H1 (cell line): ENCODE data around the gene MRPS25. TPM values are rescaled to one million over a fixed set of nuclear protein-coding genes. Genes with fewer than 3 reads are reported as not detected.
A peak's percentile ranks its signal among the peaks of the same experiment; 100 is the strongest.

Experiments
- CTCF ChIA-PET: fragments of 300-600 bp; sonication (Branson Sonifier 250); formaldehyde crosslinking; loops from one replicate; lab custom pipeline; 2021; ENCODE audit not compliant: partially characterized antibody; lab: Charles Lee
- POLR2A ChIA-PET: fragments of 300-600 bp; sonication (Branson Sonifier 250); formaldehyde crosslinking; loops from one replicate; lab custom pipeline; 2021; ENCODE audit warnings: inconsistent platforms; ENCODE audit not compliant: partially characterized antibody; lab: Charles Lee
- DNase-seq, 2 experiments: peaks; one replicate each; pipeline versions ENCODE4 v3.0.0 to v3.0.0-alpha.2; 2010 to 2022; ENCODE audit warnings: low spot score in 2 of 2, low read depth in 1 of 2, mixed read lengths in 1 of 2
- FAIRE-seq: peaks from 2 replicates; lab custom pipeline; 2011; peaks lifted over from hg19 to GRCh38; lab: Jason Lieb, UNC
- H2AFZ ChIP-seq: 2 replicates; pipeline ENCODE4 v1.8.1; 2012; ENCODE audit warnings: low read length, inconsistent platforms
- H2AK5ac ChIP-seq: 2 replicates; pipeline ENCODE4 v1.6.1; 2013; ENCODE audit warnings: low read depth, low read length
- H2BK120ac ChIP-seq: replicated peaks from 2 replicates; pipeline ENCODE3; 2013; ENCODE audit warnings: low read depth, low read length, inconsistent platforms
- H2BK12ac ChIP-seq: 2 replicates; pipeline ENCODE4 v1.6.1; 2013; ENCODE audit warnings: low read depth, low read length
- H2BK15ac ChIP-seq: 2 replicates; pipeline ENCODE4 v1.6.1; 2013; ENCODE audit warnings: low read length
- H2BK20ac ChIP-seq: 2 replicates; pipeline ENCODE4 v1.6.1; 2013; ENCODE audit warnings: low read length
- H2BK5ac ChIP-seq: 2 replicates; pipeline ENCODE4 v1.6.1; 2013; ENCODE audit warnings: low read depth, low read length
- H3K14ac ChIP-seq: 2 replicates; pipeline ENCODE4 v1.6.1; 2013; ENCODE audit warnings: inconsistent platforms; ENCODE audit not compliant: insufficient read length
- H3K18ac ChIP-seq: 2 replicates; pipeline ENCODE4 v1.6.1; 2013; ENCODE audit warnings: low read length; ENCODE audit errors: extremely low read depth
- H3K23ac ChIP-seq: 2 replicates; pipeline ENCODE4 v1.6.1; 2013; ENCODE audit warnings: inconsistent platforms; ENCODE audit not compliant: insufficient read length
- H3K23me2 ChIP-seq: 2 replicates; pipeline ENCODE4 v1.6.1; 2013; ENCODE audit warnings: low read depth, low read length
- H3K27ac ChIP-seq: 2 replicates; pipeline ENCODE4 v1.6.1; 2011; ENCODE audit warnings: low read depth, low read length, inconsistent platforms
- H3K27me3 ChIP-seq, 4 experiments: replicated peaks in 1 of 4; 1 replicate in 1 of 4; 2 replicates in 3 of 4; pipeline versions ENCODE4 v1.6.1 to v1.8.1; 2011 to 2013; ENCODE audit warnings: low read length in 3 of 4, mild to moderate bottlenecking in 3 of 4, inconsistent platforms in 2 of 4, mixed read lengths in 2 of 4, moderate library complexity in 1 of 4; ENCODE audit not compliant: control insufficient read depth in 3 of 4, insufficient read depth in 3 of 4; ENCODE audit errors: extremely low read depth in 1 of 4
- H3K36me3 ChIP-seq, 4 experiments: 2 replicates each; pipeline versions ENCODE4 v1.6.1 to v1.8.1; 2011 to 2013; ENCODE audit warnings: mild to moderate bottlenecking in 4 of 4, low read length in 3 of 4, moderate library complexity in 2 of 4, control low read depth in 1 of 4, inconsistent platforms in 1 of 4; ENCODE audit not compliant: insufficient read depth in 4 of 4, control insufficient read depth in 2 of 4
- H3K4ac ChIP-seq: replicated peaks from 2 replicates; pipeline ENCODE3; 2013; ENCODE audit warnings: low read length, low read depth, mixed read lengths, inconsistent platforms; ENCODE audit not compliant: insufficient read length
- H3K4me1 ChIP-seq, 4 experiments: replicated peaks in 1 of 4; 1 replicate in 1 of 4; 2 replicates in 3 of 4; pipeline versions ENCODE4 v1.6.1 to v1.8.1; 2011 to 2013; ENCODE audit warnings: low read length in 3 of 4, inconsistent platforms in 2 of 4, mixed read lengths in 1 of 4; ENCODE audit not compliant: insufficient read depth in 4 of 4, control insufficient read depth in 3 of 4
- H3K4me2 ChIP-seq, 2 experiments: 2 replicates each; pipeline versions ENCODE4 v1.6.1 to v1.8.1; 2011 to 2013; ENCODE audit warnings: low read depth in 2 of 2, low read length in 2 of 2, control low read depth in 1 of 2, inconsistent platforms in 1 of 2, mild to moderate bottlenecking in 1 of 2; ENCODE audit not compliant: insufficient read depth in 1 of 2
- H3K4me3 ChIP-seq, 4 experiments: fragments of 200-600, 300-600 bp in 1 of 4; sonication (generic), shearing (Covaris generic), sonication (Bioruptor Twin) in 1 of 4; 2 replicates each; pipeline versions ENCODE4 v1.5.1 to v1.8.1; 2011 to 2016; ENCODE audit warnings: low read length in 4 of 4, low read depth in 3 of 4, control low read depth in 2 of 4, inconsistent platforms in 2 of 4, mild to moderate bottlenecking in 2 of 4, mixed read lengths in 1 of 4, moderate library complexity in 1 of 4; ENCODE audit not compliant: insufficient read depth in 2 of 4; ENCODE audit errors: extremely low read depth in 1 of 4
- H3K56ac ChIP-seq: replicated peaks from 2 replicates; pipeline ENCODE3; 2013; ENCODE audit warnings: low read depth, mild to moderate bottlenecking, mixed read lengths, low read length, inconsistent platforms; ENCODE audit not compliant: insufficient read length
- H3K79me1 ChIP-seq: 2 replicates; pipeline ENCODE4 v1.6.1; 2013; ENCODE audit warnings: low read depth, low read length, control low read depth
- H3K79me2 ChIP-seq, 2 experiments: 2 replicates each; pipeline versions ENCODE4 v1.6.1 to v1.8.1; 2012 to 2013; ENCODE audit warnings: low read length in 2 of 2, mild to moderate bottlenecking in 2 of 2, inconsistent platforms in 1 of 2; ENCODE audit not compliant: insufficient read depth in 2 of 2, control insufficient read depth in 1 of 2
- H3K9ac ChIP-seq, 4 experiments: replicated peaks in 1 of 4; 1 replicate in 1 of 4; 2 replicates in 3 of 4; pipeline versions ENCODE4 v1.6.1 to v1.8.1; 2011 to 2013; ENCODE audit warnings: low read depth in 3 of 4, low read length in 3 of 4, control low read depth in 2 of 4, mild to moderate bottlenecking in 2 of 4, moderate library complexity in 2 of 4, inconsistent platforms in 1 of 4; ENCODE audit errors: extremely low read depth in 1 of 4
- H3K9me3 ChIP-seq, 2 experiments: 2 replicates each; pipeline versions ENCODE4 v1.6.1 to v1.8.1; 2012 to 2013; ENCODE audit warnings: mild to moderate bottlenecking in 2 of 2, moderate library complexity in 2 of 2, control low read depth in 1 of 2, inconsistent platforms in 1 of 2, low read depth in 1 of 2, low read length in 1 of 2, mixed read lengths in 1 of 2; ENCODE audit not compliant: insufficient read depth in 2 of 2
- H4K20me1 ChIP-seq, 2 experiments: replicated peaks in 1 of 2; 2 replicates each; pipeline versions ENCODE3 to v1.8.1; 2011 to 2013; ENCODE audit warnings: inconsistent platforms in 2 of 2, low read length in 2 of 2, mild to moderate bottlenecking in 1 of 2; ENCODE audit not compliant: insufficient read depth in 2 of 2, control insufficient read depth in 1 of 2
- H4K5ac ChIP-seq: 2 replicates; pipeline ENCODE4 v1.6.1; 2013; ENCODE audit warnings: low read length, low read depth, mixed read lengths, inconsistent platforms; ENCODE audit not compliant: insufficient read length
- H4K8ac ChIP-seq: 2 replicates; pipeline ENCODE4 v1.8.0; 2013; ENCODE audit warnings: mild to moderate bottlenecking, moderate library complexity, low read length, inconsistent platforms; ENCODE audit not compliant: insufficient read depth; ENCODE audit errors: extremely low read depth
- H4K91ac ChIP-seq: replicated peaks from 2 replicates; pipeline ENCODE3; 2013; ENCODE audit warnings: low read length, mixed read lengths, inconsistent platforms; ENCODE audit not compliant: insufficient read length
- BCL11A ChIP-seq, 2 experiments: IDR thresholded peaks; one replicate each; pipeline ENCODE4 v1.6.1; 2011; ENCODE audit warnings: low read depth in 2 of 2, low read length in 2 of 2, mild to moderate bottlenecking in 2 of 2
- BRCA1 ChIP-seq: IDR thresholded peaks from 2 replicates; pipeline ENCODE4 v1.6.1; 2012; ENCODE audit warnings: low read depth, low read length, improper control_type of control experiment
- CBX5 ChIP-seq: fragments of 300-800, 300-1000 bp; sonication (generic); IDR thresholded peaks from 2 replicates; pipeline ENCODE4 v1.7.1; 2016; ENCODE audit warnings: antibody characterized with exemption, low read length, low read depth
- CHD2 ChIP-seq: IDR thresholded peaks from 2 replicates; pipeline ENCODE4 v1.6.1; 2012; ENCODE audit warnings: low read length, improper control_type of control experiment
- JUN ChIP-seq: IDR thresholded peaks from 2 replicates; pipeline ENCODE4 v1.6.1; 2011; ENCODE audit warnings: low read depth, mild to moderate bottlenecking, improper control_type of control experiment, low read length
- KDM1A ChIP-seq: fragments of 200-600, 300-600 bp; sonication (generic); IDR thresholded peaks from 2 replicates; pipeline ENCODE4 v1.7.1; 2016; ENCODE audit warnings: mild to moderate bottlenecking, low read length, borderline replicate concordance
- NANOG ChIP-seq: IDR thresholded peaks from 2 replicates; pipeline ENCODE4 v1.6.1; 2011; ENCODE audit warnings: low read length, low read depth, mild to moderate bottlenecking, inconsistent platforms; ENCODE audit not compliant: insufficient read depth, poor library complexity, severe bottlenecking
- NRF1 ChIP-seq: IDR thresholded peaks from 2 replicates; pipeline ENCODE4 v1.6.1; 2011; ENCODE audit warnings: mild to moderate bottlenecking, low read depth, low read length, improper control_type of control experiment
- POLR2A ChIP-seq, 2 experiments: IDR thresholded peaks; 1 replicate in 1 of 2; 2 replicates in 1 of 2; pipeline ENCODE4 v1.6.1; 2011; ENCODE audit warnings: low read depth in 2 of 2, low read length in 2 of 2, mild to moderate bottlenecking in 2 of 2; ENCODE audit errors: control extremely low read depth in 1 of 2
- POLR2AphosphoS5 ChIP-seq: IDR thresholded peaks from 2 replicates; pipeline ENCODE4 v1.6.1; 2011; ENCODE audit warnings: low read depth, low read length
- RXRA ChIP-seq: IDR thresholded peaks from 2 replicates; pipeline ENCODE4 v1.6.1; 2011; ENCODE audit warnings: low read depth, mild to moderate bottlenecking, low read length, moderate library complexity; ENCODE audit not compliant: insufficient read depth
- SAP30 ChIP-seq: fragments of 300-600 bp; sonication (generic); IDR thresholded peaks from 2 replicates; pipeline ENCODE4 v1.7.1; 2012; ENCODE audit warnings: low read length, moderate library complexity, mild to moderate bottlenecking, inconsistent platforms; ENCODE audit not compliant: insufficient read depth, insufficient replicate concordance
- TCF12 ChIP-seq: IDR thresholded peaks from 2 replicates; pipeline ENCODE4 v1.6.1; 2011; ENCODE audit warnings: low read depth, mild to moderate bottlenecking, low read length
- WGBS, 2 experiments: shearing (Covaris generic) in 1 of 2; methylation state at CpG; one replicate each; pipeline versions ENCODE4 v1.1.6 to v1.1.7; 2013 to 2015; ENCODE audit warnings: low lambda C conversion rate in 2 of 2, mixed read lengths in 2 of 2, inconsistent platforms in 1 of 2, low coverage in 1 of 2, missing lambda C conversion rate in 1 of 2; ENCODE audit not compliant: insufficient replicate concordance in 2 of 2, insufficient coverage in 1 of 2, insufficient read length in 1 of 2; ENCODE audit errors: extremely low coverage in 1 of 2, missing lambda C conversion rate in 1 of 2; 5-methylcytosine and 5-hydroxymethylcytosine counted together
- polyA plus RNA-seq, 7 experiments: library from polyadenylated mRNA; depleted of rRNA in 3 of 7; stranded (reverse) in 5 of 7; unstranded in 2 of 7; fragments of >200 nt in 5 of 7; fragments of 200-250 nt in 2 of 7; gene quantifications; 1 replicate in 5 of 7; 2 replicates in 1 of 7; 4 replicates in 1 of 7; pipeline versions ENCODE4 v1.2.1 to v1.2.3, GENCODE V29; 2011 to 2013; ENCODE audit warnings: missing spikeins in 2 of 7, mixed read lengths in 2 of 7
- total RNA-seq: library from RNA; stranded (reverse); fragmentation: NEBNext Ultra II Directional; extraction: Animal tissue kit (Norgen Biotek cat#: 25700); gene quantifications from 2 replicates; pipeline ENCODE4 v1.2.1, GENCODE V29; 2021
- TF ChIP-seq, protein P1 (sequence below): IDR thresholded peaks from 2 replicates; pipeline ENCODE4 v1.6.1; 2012; ENCODE audit warnings: inconsistent platforms

Gene MRPS25
- total and polyA plus RNA-seq, 2 of the 8 experiments (the other 6 are each of a cell fraction or from before 2014, with no cell fraction given), result 23.0 to 56.5 TPM

DNA sequence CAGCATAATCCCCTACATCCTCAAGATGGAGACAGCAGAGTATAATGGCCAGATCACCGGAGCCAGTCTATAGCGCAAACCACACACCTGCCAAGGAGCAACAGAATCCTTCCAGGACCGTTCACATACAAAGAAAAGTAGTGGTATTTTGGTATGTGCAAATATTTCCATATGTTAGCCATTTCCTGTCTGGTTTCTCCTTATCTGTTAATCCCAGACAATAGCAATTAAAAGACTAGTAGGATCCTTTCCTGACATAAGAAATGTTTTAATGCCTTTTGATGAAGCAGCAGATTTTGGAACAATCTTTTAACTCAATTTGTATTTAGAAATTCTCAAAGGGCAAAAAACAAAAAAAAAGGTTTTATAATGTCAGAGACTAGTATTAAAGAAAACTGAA is 22.2 kb downstream of the MRPS25 start:
- Histone ChIP-seq H4K5ac (no peak overlapping the region), H2AFZ (no peak overlapping the region), H3K79me2 (no peaks in the 10 kb centered on the region), H2BK5ac (no peak overlapping the region), H3K23ac (no peak overlapping the region), H3K18ac (no peak overlapping the region), H3K36me3 (peaks cover 34 to 92% (median 76%) of the 10 kb centered on the region in 4 experiments), H3K27me3 (no peaks in the 10 kb centered on the region), H3K79me1 (no peaks in the 10 kb centered on the region), H2BK12ac (no peak overlapping the region), H4K91ac (no peak overlapping the region), H3K4ac (no peak overlapping the region), H3K9ac (no peak overlapping the region), H3K56ac (no peak overlapping the region), H3K4me3 (no peak overlapping the region), H3K4me2 (no peak overlapping the region), H2BK15ac (no peak overlapping the region), H3K14ac (no peak overlapping the region), H2AK5ac (no peak overlapping the region), H3K27ac (no peak overlapping the region), H3K9me3 (no peaks in the 10 kb centered on the region), H4K20me1 (peaks cover 2 to 8% of the 10 kb centered on the region in 2 experiments), H4K8ac (peak overlapping the region; percentile 51; the same call in 1 of the 2 replicates), H3K4me1 (no peaks in the 10 kb centered on the region), H3K23me2 (no peaks in the 10 kb centered on the region), H2BK20ac (no peak overlapping the region), H2BK120ac (no peak overlapping the region)
- FAIRE-seq (no peak), DNase-seq (no peak)
- ChIA-PET CTCF (interaction anchor here (0.7 kb wide), 1 partner anchor 19 kb away, joined by 3 read pairs; no protein-coding TSS in a partner anchor), POLR2A (no interaction called here)
- 89% methylated on average over 3 of the region's 3 CpGs; no CpG with 5 or more reads in 1 of the 2 experiments for WGBS, 2 experiments
- no peak for TF ChIP-seq NRF1
- TF ChIP-seq BRCA1, result no peak
- TF ChIP-seq POLR2A (IDR thresholded peaks at IDR 0.05; ENCODE audit: control extremely low read depth in 1 of 2, low read depth in 2 of 2, low read length in 2 of 2), result no peak
- TF ChIP-seq, protein P1, sequence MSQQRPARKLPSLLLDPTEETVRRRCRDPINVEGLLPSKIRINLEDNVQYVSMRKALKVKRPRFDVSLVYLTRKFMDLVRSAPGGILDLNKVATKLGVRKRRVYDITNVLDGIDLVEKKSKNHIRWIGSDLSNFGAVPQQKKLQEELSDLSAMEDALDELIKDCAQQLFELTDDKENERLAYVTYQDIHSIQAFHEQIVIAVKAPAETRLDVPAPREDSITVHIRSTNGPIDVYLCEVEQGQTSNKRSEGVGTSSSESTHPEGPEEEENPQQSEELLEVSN, result no peak
- no peak for TF ChIP-seq CHD2
- TF ChIP-seq SAP30, result no peak
- TF ChIP-seq BCL11A (IDR thresholded peaks at IDR 0.05; ENCODE audit: low read depth in 2 of 2, low read length in 2 of 2), result no peak
- no peak for TF ChIP-seq NANOG
- TF ChIP-seq KDM1A, result no peak
- TF ChIP-seq POLR2AphosphoS5, result no peak
- no peak for TF ChIP-seq CBX5
- no peak for TF ChIP-seq TCF12
- TF ChIP-seq RXRA, result no peak
- TF ChIP-seq JUN, result no peak
